ENCODE measurements around the gene GLIPR1L2.

Gene GLIPR1L2

GRCh38 chr12:75478116-75478794 is 87.4 kb downstream of the GLIPR1L2 start:
- DNase-seq = peak; percentile 89 to 90

GRCh38 chr12:75479963-75480461 is 89.1 kb downstream of the GLIPR1L2 start:
- DNase-seq = peak in 1 of 2 donors; percentile 14

GRCh38 chr12:75480469-75480949 is 89.6 kb downstream of the GLIPR1L2 start, which contains the start of gene GLIPR1:
Gene GLIPR1 (plus strand): TSS chr12:75480755. CDS start chr12:75480881, 126 bp downstream.
- peak; percentile 93 to 95 for DNase-seq

GRCh38 chr12:75481013-75481705 is 90.3 kb downstream of the GLIPR1L2 start:
- peak; percentile 63 to 66 for DNase-seq

GRCh38 chr12:75481774-75482173 is 90.9 kb downstream of the GLIPR1L2 start:
- peak; percentile 56 to 59 for DNase-seq
